GM21360 (cell line): ENCODE results near the gene MTAP.

ENCODE experiments used
- ATAC-seq: cut with Tn5 transposase; IDR thresholded peaks from one replicate; pipeline ENCODE4 v1.9.1; 2021; ENCODE audit warnings: mild to moderate bottlenecking, moderate library complexity; ENCODE audit not compliant: unreplicated experiment

The MTAP gene

DNA sequence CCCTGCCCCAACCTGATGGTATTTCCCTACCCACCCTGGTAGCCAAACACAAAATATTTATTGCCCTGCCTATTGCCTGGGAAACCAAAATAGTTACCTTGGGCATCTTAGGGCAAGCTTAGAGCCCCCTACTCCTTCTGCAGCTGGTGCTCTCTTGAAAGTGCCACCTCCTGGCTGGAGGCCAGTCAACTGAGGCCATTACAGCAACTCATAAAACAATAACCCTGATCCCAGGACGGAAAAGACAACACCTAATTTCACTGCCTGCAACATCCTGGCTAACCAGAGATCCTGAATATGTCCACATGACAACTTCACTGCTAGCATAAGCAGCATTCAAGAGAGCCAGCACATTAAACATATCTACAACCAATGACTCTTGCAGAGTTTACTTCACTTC, 38.7 kb downstream of the MTAP start:
- no peak for ATAC-seq

DNA sequence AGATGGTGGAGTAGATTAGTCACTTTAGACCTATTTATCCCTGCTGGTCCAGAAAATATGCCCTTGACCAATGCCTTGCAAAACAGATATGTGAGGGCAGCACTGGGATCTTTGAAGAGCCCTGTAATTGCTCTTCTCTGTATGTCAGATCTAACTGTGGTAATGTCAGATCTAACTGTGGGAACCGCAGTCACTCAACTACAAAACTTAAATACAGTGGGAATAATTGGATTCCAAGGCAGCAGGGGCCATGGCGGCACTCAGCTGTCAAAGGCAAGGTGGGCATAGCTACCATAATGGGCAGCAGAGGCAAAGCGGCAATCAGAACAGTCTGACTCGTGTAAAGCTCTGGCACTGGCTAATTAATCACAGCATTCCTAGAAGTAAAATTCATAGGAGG, 46.2 kb downstream of the MTAP start:
- ATAC-seq, result no peak

DNA sequence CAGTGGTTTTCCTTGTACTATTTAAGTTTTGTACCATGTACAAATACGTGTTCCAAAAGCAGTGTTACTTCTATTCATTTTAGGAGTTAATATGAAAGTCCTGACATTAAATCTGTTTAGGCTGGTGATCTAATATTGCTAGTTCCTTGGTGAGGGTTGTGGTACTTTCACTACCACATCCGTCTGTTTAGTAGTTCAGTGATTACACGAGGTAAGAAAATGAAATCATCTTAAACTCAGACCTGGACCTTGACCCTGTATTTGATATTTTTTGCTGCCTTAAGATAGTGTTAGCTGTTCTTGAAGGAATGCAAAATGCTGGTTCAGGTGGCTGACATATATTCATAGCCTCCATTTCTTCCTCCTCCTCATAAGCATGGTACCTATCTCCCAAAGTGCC, 50.3 kb downstream of the MTAP start:
- peak; percentile 98 for ATAC-seq

DNA sequence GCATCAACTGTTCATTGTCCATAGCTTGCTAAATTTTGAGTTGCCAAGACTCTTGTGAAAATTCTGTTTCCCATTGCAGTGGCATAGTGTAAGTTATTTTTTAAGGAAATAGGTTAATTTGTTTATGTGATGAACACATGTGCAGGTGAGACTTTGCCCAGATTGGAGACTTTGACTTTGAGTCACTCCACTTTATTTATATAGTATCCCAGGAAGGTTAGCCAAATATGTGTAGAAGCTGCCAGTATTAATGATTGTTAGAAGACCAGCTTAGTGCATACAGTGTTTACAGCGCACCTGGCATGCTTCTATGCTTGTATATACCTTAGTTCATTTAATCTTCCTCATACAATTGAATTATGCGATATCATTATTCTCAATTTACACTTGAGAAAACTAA, 51.0 kb downstream of the MTAP start:
- ATAC-seq, result no peak

DNA sequence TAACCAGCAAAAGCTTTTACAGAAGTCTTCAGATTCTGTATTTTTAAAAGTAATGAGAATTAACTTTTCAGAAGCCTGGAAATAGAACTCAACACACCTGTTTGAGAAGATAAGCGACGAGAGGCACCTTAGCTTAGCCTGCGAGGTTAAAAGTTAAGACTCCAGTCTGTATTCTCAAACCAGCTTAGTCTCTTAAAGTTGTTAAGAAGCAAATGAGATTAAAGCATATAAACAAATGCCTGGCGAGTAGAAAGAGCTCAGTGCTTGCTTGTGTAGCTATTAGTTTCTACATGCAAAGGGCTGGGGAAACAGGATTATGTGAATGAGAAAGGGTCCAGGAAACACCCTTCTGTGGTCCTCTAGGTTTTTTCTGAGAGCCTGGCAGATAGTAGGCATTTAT, 51.7 kb downstream of the MTAP start:
- ATAC-seq, result no peak

DNA sequence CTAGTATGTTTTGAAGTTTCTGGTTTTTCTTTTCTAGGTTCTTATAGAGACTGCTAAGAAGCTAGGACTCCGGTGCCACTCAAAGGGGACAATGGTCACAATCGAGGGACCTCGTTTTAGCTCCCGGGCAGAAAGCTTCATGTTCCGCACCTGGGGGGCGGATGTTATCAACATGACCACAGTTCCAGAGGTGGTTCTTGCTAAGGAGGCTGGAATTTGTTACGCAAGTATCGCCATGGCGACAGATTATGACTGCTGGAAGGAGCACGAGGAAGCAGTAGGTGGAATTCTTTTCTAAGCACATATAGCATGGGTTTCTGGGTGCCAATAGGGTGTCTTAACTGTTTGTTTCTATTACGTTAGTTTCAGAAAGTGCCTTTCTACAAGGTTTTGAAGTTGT, 52.2 kb downstream of the MTAP start:
- ATAC-seq, result no peak

DNA sequence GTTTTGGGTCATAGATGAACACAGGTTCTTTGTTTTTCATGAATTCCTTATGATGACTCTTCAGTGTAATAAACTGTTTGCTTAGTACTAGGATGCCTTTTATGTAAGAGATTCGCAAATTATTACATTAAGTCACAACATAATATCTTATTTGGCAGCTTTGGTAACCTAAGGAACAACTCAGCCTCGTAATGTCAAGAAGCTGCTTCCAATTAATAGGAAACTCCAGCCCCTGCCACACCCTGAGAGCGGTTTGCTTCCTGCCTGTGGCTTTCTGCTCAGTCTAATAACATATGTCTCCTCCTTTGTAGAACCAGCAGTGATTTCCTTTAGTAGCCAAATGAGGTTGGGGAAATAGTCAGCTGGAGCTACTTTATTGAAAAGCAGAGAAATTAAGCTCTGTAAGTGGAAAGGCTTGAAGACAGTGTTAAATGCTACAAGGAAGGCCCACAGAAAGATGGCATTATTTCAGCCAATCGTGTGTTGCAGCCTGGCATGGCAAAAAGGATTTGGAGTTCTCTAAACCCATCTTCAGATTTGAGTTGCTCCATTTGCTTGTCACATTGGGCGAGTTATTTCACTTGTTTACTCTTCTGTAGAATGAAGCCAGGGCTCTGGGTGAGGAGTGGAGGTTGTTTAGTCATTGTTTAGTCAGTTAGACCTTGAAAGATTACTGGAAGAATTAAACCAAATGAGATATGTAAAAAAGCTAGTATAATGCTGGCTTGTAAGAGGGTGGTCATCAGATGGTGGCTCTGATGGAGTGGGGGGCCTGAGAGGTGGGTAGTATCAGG, 54.1 kb downstream of the MTAP start:
- no peak for ATAC-seq

DNA sequence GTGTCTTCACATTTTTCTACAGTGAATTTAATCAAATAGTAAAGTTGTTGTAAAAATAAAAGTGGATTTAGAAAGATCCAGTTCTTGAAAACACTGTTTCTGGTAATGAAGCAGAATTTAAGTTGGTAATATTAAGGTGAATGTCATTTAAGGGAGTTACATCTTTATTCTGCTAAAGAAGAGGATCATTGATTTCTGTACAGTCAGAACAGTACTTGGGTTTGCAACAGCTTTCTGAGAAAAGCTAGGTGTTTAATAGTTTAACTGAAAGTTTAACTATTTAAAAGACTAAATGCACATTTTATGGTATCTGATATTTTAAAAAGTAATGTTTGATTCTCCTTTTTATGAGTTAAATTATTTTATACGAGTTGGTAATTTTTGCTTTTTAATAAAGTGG, 60.4 kb downstream of the MTAP start:
- ATAC-seq, result no peak

DNA sequence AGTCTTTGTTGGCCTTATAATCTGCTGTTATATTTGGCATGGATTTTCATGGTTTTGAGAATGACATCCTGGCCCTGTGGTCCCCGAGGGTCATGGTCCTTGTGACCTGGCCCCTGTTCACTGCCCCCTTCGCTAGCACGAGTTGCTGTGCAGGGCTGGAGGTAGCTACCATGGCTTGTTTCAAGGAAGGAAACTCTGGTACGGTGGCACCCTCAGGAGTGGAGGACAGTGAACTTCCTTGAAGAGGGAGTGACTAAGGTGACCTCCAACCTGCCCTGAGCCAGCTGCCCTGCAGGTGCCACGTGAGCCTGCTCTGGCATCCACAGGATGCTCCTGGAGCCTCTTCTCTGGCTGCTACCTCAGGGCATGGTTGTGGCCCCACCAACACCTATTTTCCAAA, 62.1 kb downstream of the MTAP start:
- no peak for ATAC-seq

DNA sequence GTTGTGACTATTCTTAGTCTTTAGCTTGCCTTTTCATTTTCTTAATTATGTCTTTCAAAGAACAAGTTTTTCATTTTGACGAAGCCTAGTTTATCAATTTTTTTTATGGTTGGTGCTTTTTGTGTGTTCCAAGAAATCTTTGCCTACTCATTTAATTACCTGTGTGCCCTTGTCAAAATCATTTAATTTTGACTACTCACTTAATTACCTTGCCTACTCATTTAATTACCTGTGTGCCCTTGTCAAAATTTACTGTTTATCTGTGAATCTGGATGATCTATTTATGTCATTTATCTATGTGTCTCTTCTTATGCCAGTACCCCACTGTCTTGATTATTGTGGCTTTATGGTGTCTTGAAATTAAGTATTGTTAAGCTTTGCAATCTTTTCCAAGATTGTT, 63.9 kb downstream of the MTAP start:
- ATAC-seq, result no peak

DNA sequence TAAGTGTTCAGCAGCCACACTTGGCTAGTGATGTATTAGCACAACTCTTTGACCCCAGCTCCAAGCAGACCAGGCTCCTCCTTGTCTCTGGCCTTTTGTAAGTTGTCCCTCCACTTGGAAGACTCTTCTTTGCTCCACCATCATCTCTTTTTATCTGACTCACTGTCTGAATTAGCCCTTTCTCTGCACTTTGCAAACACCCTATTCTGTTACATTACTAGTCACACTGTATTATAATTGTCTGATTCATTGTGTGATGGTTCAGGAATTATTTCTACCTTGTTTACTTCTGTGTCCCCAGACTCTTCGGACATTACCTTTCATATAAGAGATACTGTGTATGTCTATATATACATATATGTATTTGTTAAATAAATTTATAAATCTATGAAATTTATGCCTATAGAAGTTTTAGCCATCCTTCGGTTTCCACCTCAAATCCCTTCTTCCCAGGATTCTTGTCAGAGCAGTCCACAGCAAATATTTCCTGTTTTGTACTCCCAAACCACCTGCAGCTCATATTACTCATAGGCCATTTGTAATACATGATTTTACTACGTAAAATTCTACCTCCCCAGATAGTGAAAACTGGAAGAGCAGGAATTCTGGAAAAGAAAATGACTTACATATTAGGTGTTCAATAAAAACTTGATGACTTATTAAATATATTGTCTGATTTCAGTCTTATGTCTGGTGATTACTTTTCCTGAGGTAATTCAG, 69.0 kb downstream of the MTAP start:
- ATAC-seq, result no peak

DNA sequence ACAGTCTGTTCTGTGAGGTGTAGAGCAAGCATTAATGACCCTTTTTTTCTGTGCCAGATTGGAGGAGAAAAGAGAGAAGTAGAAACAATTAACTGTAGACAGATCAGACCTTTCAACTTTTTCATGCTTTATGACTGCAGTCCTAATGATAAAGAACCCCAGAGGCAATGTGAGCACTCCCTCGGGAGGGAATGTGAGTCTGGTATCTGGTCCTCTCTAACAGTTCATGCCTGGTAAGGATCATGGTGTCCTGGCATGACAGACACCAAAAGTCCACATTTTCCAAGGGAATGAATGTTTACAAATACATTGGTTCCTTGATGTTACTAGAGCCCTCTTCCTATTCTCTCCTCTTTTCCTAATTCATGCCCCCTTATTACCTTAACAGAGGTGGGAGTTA, 70.3 kb downstream of the MTAP start:
- no peak for ATAC-seq

DNA sequence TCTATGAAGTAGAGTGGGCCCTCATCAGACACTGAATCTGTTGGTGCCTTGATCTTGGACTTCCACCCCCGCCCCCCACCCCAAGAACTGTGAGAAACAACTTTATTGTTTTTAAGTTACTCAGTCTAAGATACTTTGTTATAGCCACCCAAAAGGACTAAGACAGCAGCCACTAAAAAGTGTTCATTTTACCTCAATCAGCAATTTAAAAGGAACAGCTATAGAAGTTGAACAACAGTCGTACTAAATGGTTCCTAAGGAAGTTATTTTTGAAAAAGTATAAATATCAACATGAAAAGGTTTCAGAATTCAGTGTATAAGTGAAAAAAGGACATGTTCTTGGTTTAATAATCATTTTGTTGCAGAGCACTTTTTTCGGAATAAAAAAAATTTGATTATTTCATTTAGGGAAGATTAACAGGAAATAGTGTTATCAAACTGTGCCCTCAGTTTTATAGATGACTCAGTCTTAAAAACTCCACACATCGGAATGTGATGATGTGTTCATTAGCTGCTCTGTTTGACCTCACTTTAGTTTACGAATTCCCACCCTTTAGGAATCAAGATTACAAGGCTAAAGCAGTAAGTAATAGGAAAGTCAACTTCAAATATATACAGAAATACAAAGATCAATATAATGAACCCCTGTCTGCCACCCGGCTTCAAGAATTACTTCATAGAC, 71.2 kb downstream of the MTAP start:
- no peak for ATAC-seq

DNA sequence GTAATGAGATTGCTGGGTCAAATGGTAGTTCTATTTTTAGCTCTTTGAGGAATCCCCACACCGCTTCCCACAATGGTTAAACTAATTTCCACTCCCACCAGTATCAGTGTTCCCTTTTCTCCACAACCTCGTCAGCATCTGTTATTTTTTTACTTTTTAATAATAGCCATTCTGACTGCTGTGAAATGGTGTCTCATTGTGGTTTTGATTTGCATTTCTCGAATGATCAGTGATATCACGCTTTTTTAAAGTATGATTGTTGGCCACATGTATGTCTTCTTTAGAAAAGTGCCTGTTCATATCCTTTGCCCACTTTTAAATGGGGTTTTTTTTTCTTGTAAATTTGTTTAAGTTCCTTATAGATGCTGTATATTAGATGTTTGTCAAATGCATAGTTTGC, 73.5 kb downstream of the MTAP start:
- ATAC-seq, result no peak

DNA sequence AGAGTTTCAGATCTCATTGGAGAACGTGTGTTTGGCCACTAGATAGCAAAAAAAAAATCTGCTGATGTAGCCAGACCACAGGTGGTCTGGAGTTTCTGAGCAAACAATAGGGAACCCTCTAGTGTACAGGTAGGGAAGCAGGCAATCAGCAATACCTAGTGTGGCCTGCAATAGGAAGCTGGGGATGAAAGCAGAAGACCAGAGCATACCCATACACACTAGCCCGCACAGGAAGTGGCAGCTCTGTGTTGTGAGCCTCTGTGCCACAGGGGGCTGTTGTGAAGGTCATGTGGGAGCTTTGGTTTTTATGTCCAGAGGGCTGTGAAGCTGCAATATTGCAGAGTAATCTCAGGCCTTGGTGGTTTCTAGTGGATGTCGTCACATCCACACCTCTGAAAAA, 81.2 kb downstream of the MTAP start:
- ATAC-seq, result no peak

DNA sequence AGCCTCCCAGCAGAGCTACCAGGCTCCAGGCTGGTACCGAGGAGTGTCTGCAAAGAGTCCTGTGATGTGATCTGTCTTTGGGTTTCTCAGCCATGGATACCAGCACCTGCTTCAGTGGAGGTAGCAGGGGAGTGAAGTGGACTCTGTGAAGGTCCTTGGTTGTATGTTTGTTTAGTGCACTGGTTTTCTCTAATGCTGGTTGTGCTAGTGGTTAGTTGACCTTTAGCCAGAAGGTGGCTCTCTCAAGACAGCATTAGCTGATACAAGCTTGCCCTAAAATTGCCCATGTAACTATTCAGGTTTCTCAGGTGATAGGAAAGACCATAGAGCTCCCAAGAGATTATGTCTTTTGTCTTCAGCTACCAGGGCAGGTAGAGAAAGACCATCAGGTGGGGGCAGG, 87.2 kb downstream of the MTAP start:
- no peak for ATAC-seq

DNA sequence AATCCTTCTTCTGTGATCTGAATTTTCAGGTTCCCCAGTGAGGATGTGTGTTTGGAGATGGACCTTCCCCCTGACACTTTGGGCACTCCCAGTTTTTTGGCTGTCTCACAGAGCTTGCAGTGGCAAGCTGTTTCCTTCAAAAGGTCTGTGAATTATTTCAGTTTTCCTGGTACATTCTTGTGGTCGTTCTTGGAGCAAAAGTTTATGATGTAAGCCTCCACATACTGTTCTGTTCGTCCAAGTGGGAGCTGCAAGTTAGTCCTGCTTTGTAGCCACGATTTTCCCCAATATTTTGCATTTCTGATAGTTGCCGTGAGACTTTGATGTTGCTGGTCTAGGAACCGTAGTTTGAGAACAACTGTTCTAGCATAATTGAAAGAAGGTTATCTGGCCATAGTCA, 88.3 kb downstream of the MTAP start:
- no peak for ATAC-seq

DNA sequence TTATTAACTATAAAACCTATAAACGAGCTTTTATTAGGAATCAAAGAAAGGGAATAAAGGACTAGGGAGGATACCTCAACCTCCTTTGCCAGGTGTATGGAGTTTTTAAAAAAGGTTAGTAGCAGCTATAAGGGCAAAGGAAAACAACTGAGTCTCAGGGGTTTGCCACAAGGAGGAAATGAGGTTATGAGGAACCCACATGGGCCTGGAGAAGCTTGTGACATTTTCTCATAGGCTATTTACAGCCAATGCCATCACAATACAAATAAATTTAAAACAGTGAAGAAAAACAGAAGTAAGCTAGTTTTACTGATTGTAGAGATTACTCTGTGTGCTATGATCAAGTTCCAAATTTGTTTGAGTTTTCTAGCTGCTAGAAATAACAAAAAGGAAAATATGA, 99.1 kb downstream of the MTAP start:
- ATAC-seq, result peak; percentile 21

DNA sequence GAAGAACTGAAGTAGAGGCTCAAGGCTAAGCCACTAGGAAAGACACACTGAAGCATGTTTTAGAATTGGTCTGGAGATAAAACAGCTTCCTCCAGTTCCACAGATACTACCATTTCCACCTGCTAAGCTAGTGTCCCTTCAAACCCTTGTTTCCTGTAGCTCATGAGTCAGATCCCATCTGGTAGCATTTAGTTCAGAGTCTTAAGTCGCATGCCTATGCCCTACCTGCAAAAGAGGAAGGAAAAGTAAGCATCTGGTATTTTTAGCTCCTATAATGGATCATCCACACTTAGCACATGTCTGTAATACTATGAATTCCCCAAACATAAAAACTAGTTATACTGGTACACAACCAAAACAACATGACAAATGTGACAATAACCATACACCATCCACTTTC, 99.7 kb downstream of the MTAP start:
- peak; percentile 72 for ATAC-seq

DNA sequence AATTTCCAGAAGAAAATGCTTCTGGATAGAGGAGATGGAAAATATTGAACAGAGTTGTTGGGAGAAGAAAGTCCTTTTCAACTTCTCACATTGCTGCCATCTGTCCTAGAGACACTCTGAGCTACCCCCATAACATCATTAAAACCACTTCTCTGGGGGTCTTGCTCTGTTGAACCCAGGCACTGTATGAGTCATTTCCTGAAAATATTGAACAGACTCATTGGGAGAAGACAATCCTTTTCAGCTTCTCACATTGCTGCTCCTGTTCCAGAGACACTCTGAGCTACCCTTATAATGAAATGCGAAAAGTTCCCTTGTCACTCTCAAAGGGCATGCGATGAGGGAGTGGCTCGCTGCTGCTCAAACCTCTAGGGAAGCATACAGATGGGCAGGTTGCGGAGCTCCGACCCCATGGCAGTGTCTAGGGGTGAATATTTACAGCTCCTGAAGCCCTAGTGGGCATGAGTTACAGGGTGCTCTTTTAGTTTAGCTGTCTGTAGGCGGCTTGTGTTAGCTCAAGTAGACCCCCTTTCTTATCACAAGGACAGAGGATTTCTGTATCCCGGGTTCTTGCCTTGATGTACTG, 101.0 kb downstream of the MTAP start:
- no peak for ATAC-seq

DNA sequence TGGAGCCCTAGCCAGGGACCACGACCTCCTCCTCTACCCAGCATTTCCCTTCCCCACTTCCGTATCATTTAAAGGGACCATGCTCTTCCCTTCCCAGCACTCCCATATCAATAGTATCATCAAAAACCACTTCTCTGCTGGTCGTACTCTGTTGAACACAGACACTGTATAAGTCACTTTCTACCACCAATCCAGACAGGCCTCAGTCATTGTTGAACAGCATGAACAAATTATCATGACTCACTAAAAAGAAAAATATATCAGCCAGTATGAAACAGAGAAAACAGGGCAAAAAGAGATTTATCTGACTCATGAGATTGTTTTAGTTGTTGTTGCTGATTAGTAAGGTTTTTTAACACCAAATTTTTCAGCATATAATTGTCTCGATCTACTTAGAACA, 101.9 kb downstream of the MTAP start:
- no peak for ATAC-seq

DNA sequence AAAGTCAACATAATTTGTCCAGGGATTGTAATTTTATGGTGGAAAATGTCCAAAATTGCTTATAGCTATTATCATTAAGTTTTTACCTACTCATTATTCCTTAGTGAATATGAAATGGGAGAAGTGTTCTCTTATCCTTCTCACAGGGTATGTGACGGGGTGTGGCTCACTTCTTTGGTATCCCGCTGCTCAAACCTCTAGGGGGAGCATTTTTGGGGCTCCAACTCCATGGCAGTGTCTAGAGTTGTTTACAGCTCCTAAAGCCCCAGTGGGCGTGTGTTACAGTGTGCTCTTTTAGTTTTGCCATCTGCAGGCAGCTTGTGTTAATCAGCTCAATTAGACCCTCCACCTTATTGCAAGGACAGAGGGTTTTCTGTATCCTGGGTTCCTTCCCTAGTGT, 102.3 kb downstream of the MTAP start:
- no peak for ATAC-seq
